HG02840 (cell line): ENCODE data around the gene FBLN1.

Source experiments
- ATAC-seq: cut with Tn5 transposase; IDR thresholded peaks from one replicate; pipeline ENCODE4 v1.9.1; 2021; ENCODE audit warnings: mild to moderate bottlenecking, moderate library complexity, moderate number of reproducible peaks; ENCODE audit not compliant: unreplicated experiment, low FRiP score

Gene FBLN1

DNA sequence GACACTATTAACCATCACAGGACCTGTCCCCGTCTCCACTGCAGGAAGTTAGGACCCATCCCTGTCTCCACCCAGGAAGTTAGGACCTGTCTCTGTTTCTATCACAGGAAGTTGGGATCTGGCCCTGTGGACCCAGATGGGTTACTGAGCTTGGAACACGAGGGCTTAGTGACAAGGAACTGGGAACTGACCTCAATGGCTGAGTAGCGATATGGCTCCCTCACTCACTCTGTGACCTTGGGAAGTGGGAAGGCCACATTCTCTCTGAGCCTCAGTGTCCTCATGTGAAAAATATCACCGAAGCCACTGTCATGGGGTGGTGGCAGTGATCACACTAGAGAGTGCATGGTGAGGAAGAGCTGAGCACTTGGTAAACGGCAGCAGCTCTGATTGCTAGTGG, 59.4 kb downstream of the FBLN1 start:
- ATAC-seq: no peak

DNA sequence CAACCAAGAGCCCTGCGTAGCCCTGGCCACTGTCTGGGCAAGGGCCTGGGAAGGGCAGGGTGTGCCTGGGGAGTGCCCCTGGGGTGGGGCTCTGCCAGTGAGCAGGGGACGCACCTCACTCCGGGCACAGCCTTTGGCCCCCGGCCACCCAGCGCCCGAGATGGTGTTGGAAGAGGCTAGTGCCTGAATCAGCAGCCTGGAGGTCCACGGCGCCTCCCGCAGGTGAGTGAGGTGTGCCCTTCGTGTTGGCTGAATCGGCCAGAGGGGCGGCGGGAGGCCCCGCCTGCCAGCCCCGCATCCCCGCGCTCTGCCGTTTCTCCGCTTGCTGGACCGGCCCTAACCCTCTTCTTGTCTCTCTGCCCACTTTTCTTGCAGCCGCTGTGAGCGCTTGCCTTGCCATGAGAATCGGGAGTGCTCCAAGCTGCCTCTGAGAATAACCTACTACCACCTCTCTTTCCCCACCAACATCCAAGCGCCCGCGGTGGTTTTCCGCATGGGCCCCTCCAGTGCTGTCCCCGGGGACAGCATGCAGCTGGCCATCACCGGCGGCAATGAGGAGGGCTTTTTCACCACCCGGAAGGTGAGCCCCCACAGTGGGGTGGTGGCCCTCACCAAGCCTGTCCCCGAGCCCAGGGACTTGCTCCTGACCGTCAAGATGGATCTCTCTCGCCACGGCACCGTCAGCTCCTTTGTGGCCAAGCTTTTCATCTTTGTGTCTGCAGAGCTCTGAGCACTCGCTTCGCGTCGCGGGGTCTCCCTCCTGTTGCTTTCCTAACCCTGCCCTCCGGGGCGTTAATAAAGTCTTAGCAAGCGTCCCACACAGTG, 60.1 kb downstream of the FBLN1 start:
- ATAC-seq: no peak

DNA sequence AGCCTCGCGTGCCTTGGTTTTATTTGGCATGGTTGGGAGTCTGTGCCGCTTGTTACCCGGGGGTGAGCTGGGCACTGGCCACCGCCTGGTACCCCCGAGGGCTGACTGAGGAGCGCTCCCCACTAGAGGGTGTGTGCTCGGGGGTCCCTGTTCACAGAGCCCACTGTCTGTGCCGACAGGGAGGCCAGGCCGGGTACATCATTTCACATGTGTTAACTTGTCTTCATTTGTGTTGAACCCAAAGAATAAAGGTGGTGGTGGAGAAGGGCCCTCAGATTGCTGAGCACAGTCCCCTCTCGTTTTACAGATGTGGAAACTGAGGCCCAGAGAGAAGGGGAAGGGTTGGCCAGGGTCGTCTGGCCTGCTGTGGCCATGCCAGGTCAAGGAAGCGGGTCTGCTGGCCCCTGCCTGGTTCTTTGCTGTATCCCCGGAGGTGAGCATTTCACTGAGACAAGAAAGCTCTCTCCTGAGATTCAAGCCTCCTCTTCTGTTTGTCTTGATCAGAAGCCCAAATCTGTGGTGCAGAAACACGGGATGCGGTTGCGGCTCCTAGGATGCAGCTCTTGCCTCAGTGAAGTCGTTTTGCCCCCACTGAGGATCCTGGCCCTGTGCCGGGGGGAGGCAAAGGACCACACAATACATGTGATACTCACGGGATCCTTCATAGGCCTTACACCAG, 60.8 kb downstream of the FBLN1 start:
- ATAC-seq: no peak

DNA sequence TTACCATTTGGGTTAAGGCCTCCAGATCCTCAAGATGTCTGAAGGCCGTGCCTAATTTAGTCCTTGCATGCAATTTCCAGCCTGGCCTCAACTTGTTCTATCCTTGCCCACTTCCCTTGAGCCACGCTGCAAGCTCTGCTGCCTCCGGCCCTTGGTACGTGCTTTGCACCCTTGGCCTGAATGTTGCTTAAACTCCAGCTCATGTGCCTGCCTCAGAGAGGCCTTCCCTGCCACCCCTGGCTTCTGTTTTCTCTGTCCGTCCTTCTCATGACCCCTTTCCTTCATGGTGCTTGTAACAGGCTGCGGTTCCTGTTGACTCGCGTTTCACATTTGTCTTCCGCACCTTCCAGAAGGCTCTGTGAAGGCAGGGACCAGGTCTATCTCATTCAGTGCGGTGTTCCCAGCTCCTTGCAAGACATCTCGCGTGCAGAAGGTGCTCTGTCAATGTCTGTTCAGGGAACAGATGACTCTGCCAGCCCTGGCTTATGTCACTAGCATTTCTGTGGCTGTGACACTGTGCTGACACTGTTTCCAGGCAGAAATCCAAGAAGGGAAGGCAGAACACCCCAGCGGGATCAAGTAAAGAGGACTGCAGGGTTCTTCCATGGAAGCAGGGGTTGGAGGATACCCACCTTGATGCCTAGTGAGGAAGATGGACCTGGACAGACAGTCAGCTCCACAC, 61.8 kb downstream of the FBLN1 start:
- no peak for ATAC-seq

DNA sequence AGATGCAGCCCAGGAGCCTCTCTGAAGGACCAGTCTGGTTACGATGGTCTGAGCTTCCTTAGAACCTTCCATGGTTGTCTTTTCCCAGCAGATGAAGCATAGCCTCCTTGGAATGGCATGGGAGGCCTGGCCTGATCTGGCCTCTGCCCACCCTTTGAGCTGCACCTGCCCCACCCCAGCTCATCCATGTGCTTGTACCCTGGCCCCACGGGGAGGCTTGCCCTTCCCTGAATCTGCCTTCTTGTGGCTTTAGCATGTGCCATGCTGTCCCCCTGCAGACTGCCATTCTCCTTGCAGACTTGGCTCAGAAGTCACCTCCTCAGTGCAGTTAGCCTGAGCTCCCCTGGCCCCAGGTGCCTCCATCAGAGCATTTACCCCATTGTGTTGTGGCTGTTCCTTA, 62.5 kb downstream of the FBLN1 start:
- no peak for ATAC-seq

GRCh38 chr22:45565973-45566372, 63.3 kb downstream of the FBLN1 start:
- no peak for ATAC-seq

DNA sequence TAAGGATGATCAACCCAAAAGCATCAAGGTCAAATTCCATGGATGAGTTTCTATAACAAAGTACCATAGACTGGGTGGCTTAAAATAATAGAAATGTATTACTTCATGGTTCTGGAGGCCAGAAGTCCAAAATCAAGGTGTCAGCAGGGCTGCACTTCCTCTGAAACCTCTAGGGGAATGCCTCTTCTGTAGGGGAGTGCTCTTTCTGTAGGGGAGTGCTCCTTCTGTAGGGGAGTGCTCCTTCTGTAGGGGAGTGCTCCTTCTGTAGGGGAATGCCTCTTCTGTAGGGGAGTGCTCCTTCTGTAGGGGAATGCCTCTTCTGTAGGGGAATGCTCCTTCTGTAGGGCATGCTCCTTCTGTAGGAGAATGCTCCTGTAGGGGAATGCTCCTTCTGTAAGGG, 65.5 kb downstream of the FBLN1 start:
- ATAC-seq: no peak

DNA sequence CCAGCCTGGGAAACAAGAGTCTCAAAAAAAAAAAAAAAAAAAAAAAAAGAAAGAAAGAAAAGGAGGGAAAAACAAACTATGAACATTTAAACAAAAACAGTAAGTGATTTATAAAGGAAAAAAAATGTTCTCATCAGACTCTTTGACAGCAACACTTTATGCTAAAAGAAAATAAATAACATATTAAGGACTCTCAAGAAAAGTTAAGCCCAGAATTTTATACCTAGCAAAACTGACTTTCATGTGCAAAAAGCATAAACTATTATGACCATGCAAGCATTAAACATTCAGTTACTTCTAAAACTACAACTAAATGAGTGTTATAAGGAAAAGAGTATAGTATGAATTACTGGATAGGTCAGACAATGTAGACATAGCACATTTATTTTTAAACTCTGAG, 68.4 kb downstream of the FBLN1 start:
- ATAC-seq: no peak

DNA sequence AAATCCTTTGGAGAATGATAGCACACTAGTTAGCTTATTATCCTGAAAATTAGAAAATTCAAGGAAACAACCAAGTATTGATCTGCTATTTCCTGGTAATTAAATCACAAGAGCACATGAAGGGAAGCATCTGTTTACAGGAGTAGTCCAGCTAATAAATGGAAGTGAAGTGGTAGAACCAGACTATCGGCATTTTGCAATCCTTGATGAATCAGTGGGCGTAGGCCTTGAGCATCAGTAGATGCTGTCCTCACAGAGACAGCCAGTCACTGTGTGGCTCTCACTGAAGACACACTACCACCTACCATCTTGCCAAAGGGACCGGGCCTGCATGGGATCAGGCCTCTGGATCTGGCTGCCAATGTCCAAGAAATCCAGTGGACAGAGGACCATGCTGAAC, 69.8 kb downstream of the FBLN1 start:
- ATAC-seq: no peak

DNA sequence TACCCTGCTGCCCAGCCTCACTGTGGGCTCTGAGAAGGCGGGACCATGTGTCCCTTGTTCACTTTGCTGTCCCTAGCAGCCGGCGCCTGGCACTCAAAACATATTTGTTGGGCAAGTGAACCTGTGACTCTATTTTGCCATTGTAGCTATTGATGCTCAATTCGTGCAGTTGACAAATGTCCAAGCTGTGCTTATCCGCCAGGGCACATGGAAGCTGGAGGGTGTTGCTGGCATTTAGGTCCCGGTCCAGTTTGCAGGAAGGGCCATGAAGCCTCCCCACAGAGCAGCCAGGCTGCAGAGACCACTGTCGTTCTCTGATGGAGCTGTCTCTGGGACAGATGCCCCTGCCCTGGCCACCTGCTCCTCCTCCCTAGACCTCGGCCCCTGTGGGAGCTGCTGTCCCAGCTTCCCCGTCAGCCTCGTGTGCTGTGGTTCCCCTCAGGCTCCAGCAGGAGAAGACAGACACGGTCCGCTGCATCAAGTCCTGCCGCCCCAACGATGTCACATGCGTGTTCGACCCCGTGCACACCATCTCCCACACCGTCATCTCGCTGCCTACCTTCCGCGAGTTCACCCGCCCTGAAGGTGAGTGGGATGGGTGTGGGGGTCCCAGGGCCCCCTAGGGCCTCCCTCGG, 71.5 kb downstream of the FBLN1 start:
- no peak for ATAC-seq

DNA sequence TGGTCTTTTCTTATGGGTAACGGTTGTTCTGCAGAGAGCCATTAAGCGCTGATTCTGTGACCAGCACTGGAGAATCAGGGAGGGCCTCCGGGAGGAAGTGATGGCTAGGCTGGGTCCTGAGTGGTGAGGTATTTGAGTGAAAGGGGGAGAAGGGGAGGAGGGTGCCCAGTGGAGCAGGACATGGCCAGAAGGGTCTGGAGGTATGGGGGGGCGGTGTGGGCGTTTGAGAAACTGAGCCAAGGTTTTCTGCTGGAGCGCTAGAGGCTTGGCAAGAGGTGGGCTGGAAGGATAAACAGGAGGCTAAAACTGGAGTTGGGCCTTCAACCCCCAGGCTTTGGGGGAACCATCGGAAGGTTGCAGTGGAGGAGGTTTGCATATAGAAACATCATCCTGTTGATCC, 72.5 kb downstream of the FBLN1 start:
- no peak for ATAC-seq

GRCh38 chr22:45575607-45576272, 73.1 kb downstream of the FBLN1 start:
- ATAC-seq: no peak

DNA sequence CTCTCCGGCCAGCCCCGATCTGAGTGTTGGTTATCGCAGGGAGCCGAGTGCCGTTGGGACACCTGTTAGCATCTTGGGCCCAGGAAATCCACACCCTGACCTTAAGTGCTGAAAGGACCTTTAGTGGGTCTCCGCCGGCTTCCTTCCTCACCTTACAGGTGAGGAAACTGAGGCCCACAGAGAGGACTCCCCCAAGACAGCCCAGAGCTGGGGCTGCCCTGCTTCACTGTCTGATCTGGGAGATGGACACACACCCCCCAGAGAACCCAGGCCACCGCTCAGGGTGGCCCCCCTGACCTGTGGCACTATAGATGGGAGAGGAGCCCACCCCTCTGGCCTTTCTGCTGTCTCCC, 73.6 kb downstream of the FBLN1 start:
- no peak for ATAC-seq

- no peak for ATAC-seq
Observed at GRCh38 chr22:45576730-45577464, 74.2 kb downstream of the FBLN1 start.

- ATAC-seq: no peak
Observed at GRCh38 chr22:45577746-45578523, 75.3 kb downstream of the FBLN1 start.

GRCh38 chr22:45578524-45579147, 76.0 kb downstream of the FBLN1 start:
- no peak for ATAC-seq

DNA sequence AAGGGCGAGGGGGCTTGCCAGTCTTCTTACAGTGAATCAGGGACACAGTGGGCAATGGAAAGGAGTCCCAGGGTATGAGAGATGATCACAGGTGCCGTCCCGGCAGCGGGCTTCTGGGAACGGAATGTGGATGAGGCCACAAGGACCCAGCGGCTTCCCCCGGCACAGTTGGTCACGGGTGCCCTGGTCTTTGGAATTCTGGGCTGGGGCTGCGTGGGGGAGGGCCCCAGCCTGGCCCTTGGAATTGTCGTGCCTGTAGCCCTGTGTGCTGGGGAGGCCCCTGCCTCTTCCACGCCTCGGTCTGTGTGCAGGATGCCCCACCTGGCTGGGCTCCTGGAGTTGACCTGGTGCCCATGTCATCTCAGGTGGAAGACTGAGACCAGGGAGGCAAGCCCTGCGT, 76.6 kb downstream of the FBLN1 start:
- ATAC-seq: no peak

DNA sequence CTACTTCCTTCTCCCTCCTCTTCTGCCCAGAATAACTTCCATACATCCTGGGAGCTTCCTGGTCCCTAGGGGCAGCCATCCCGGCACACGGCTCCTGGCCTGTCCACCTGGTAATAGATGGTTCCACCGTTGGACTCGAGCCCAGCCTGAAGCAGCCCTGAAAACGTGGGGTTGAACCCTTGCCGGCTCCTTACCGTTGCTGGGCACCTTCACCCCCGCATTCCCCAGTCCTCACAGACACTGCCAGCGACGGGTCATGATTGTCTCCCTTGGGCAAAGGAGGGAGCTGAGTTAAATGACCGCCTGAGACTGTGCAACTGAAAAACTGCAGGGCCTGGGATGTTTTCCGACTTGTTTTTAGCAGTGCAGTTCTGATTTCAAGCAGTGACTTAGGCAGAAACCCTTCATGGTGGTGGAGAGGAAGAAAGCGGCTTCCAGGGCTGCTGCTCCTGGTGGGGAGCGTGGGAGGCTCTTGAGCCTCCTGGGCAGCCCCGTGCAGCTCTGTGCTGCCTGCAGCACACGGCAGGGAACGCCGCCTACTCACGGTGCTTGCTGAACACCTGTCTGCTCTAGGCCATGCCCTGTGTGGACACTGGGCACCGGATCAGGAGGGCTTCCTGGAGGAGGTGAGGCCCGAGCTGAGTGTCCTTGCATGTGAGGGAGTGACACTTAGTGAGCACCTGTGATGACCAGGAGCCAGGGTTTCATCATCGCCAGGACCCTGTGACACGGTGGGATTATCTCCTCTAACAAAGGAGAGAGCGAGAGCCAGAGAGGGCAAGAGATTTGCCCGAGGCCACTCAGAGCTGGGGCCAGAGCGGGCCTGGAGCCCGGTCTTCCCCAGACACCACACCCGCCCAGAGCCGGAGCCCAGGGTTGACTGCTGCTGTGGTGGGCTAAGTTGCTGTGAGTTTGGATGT, 77.4 kb downstream of the FBLN1 start:
- no peak for ATAC-seq
